ENCODE measurements around the gene ONECUT1. TPM values are rescaled to one million over a fixed set of nuclear protein-coding genes. Genes with fewer than 3 reads are reported as not detected.

ONECUT1 gene
- total and polyA plus RNA-seq, 10 of the 15 experiments (the other 5 are each of a cell fraction or from before 2014, with no cell fraction given), result 0.28 TPM; not detected in 9

DNA sequence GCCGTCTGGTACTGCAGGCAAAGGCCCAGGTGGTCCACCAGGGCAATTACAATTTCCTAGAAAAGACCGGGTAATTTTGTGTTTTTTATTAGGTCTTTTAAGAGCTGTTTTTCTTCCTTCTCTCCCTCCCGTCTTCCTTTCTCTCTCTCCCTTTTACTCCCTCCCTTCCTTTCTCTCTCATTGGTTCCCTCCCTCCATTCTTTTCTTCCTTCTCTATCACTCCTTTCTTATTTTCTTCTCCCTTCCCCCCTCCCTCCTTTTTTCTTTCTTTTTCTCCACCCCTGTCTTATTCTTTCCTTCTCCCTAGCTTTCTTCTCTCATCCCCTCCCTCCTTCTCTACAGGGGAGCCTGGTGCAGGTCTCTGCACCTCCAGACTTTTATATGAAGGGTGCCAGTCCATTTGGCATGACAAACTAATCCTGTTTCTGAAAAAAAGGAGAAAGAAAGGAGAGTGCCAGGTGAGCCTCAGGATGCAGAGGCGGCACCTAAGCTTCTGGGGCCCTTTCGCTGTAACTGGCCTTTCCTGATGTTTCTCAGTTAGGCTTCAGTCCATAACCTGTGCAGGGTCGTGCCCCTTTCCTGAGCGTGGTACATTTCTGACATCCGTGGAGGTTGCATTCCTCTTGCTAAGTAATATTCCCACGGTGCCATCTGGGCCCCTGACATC is 9.1 kb upstream of the ONECUT1 start (continued):
- TF ChIP-seq, protein P1, sequence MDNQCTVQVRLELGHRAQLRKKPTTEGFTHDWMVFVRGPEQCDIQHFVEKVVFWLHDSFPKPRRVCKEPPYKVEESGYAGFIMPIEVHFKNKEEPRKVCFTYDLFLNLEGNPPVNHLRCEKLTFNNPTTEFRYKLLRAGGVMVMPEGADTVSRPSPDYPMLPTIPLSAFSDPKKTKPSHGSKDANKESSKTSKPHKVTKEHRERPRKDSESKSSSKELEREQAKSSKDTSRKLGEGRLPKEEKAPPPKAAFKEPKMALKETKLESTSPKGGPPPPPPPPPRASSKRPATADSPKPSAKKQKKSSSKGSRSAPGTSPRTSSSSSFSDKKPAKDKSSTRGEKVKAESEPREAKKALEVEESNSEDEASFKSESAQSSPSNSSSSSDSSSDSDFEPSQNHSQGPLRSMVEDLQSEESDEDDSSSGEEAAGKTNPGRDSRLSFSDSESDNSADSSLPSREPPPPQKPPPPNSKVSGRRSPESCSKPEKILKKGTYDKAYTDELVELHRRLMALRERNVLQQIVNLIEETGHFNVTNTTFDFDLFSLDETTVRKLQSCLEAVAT (IDR thresholded peaks at IDR 0.05), result no peak
- TF ChIP-seq, protein P2, sequence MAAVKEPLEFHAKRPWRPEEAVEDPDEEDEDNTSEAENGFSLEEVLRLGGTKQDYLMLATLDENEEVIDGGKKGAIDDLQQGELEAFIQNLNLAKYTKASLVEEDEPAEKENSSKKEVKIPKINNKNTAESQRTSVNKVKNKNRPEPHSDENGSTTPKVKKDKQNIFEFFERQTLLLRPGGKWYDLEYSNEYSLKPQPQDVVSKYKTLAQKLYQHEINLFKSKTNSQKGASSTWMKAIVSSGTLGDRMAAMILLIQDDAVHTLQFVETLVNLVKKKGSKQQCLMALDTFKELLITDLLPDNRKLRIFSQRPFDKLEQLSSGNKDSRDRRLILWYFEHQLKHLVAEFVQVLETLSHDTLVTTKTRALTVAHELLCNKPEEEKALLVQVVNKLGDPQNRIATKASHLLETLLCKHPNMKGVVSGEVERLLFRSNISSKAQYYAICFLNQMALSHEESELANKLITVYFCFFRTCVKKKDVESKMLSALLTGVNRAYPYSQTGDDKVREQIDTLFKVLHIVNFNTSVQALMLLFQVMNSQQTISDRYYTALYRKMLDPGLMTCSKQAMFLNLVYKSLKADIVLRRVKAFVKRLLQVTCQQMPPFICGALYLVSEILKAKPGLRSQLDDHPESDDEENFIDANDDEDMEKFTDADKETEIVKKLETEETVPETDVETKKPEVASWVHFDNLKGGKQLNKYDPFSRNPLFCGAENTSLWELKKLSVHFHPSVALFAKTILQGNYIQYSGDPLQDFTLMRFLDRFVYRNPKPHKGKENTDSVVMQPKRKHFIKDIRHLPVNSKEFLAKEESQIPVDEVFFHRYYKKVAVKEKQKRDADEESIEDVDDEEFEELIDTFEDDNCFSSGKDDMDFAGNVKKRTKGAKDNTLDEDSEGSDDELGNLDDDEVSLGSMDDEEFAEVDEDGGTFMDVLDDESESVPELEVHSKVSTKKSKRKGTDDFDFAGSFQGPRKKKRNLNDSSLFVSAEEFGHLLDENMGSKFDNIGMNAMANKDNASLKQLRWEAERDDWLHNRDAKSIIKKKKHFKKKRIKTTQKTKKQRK (IDR thresholded peaks at IDR 0.05; ENCODE audit: low read depth, low read length), result no peak
- TF ChIP-seq CHD4 (IDR thresholded peaks at IDR 0.05), result no peak
- TF ChIP-seq CBX5 (IDR thresholded peaks at IDR 0.05; ENCODE audit: low read depth), result no peak
- TF ChIP-seq, protein P3, sequence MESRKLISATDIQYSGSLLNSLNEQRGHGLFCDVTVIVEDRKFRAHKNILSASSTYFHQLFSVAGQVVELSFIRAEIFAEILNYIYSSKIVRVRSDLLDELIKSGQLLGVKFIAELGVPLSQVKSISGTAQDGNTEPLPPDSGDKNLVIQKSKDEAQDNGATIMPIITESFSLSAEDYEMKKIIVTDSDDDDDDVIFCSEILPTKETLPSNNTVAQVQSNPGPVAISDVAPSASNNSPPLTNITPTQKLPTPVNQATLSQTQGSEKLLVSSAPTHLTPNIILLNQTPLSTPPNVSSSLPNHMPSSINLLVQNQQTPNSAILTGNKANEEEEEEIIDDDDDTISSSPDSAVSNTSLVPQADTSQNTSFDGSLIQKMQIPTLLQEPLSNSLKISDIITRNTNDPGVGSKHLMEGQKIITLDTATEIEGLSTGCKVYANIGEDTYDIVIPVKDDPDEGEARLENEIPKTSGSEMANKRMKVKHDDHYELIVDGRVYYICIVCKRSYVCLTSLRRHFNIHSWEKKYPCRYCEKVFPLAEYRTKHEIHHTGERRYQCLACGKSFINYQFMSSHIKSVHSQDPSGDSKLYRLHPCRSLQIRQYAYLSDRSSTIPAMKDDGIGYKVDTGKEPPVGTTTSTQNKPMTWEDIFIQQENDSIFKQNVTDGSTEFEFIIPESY (IDR thresholded peaks at IDR 0.05), result no peak
